ENCODE measurements around the gene NLRP13. TPM values are rescaled to one million over a fixed set of nuclear protein-coding genes. Genes with fewer than 3 reads are reported as not detected.

The NLRP13 gene
- total and polyA plus RNA-seq, 2 of the 4 experiments (the other 2 are of a cell fraction) = not detected

- no peaks in the 10 kb centered on the region for H3K9me1 ChIP-seq (ENCODE audit: insufficient read depth, low read length)
- no peak overlapping the region for H2BK20ac ChIP-seq (ENCODE audit: low read depth, low read length)
- intact Hi-C loops (cut with micrococcal nuclease) (no loop called here), in situ Hi-C loops (cut with MboI; ENCODE audit: low sequenced_read_pairs) (no loop called here), dilution Hi-C loops (cut with HindIII; ENCODE audit: low sequenced_read_pairs, unreplicated experiment) (no loop called here)
- no peak overlapping the region for H2AK5ac ChIP-seq (ENCODE audit: low read depth, low read length)
- no peak overlapping the region for H2AK9ac ChIP-seq (replicated peaks; ENCODE audit: low read depth, low read length, poor library complexity)
- WGBS, 2 experiments (ENCODE audit: extremely low coverage in 2 of 2, insufficient read length in 1 of 2) = no CpG with 5 or more reads among the region's 3 CpGs
- no peaks in the 10 kb centered on the region for H3K4me1 ChIP-seq (ENCODE audit: control insufficient read depth, insufficient read depth, low read length)
- H2AFZ ChIP-seq (replicated peaks; ENCODE audit: low read length, poor library complexity) = no peak overlapping the region
- H3K36me3 ChIP-seq (ENCODE audit: control insufficient read depth, insufficient read depth, low read length) = no peaks in the 10 kb centered on the region
- TF ChIP-seq CTCF (conservative IDR thresholded peaks at IDR 0.05; ENCODE audit: low read depth, low read length) (no peak), RFX5 (IDR thresholded peaks at IDR 0.05; ENCODE audit: low read depth, low read length) (no peak), ELK1 (IDR thresholded peaks at IDR 0.05; ENCODE audit: borderline replicate concordance, low read depth, low read length) (no peak), NFE2L2 (IDR thresholded peaks at IDR 0.05; ENCODE audit: low read depth, low read length) (no peak), MAFK (IDR thresholded peaks at IDR 0.05; ENCODE audit: low read depth, low read length) (no peak), SMC3 (IDR thresholded peaks at IDR 0.05; ENCODE audit: low read depth, low read length) (no peak), MXI1 (IDR thresholded peaks at IDR 0.05; ENCODE audit: borderline replicate concordance, low read depth, low read length) (no peak), USF2 (IDR thresholded peaks at IDR 0.05; ENCODE audit: low read depth, low read length) (no peak)
- H3K14ac ChIP-seq (replicated peaks; ENCODE audit: low read depth, low read length) = no peak overlapping the region
- no peak for ATAC-seq (ENCODE audit: low read depth)
- H3K9me3 ChIP-seq (ENCODE audit: control insufficient read depth, insufficient read depth, low read length) = peaks cover 40% of the 10 kb centered on the region
- no peak overlapping the region for H3K27ac ChIP-seq (ENCODE audit: insufficient read depth, low read length)
- ChIA-PET CTCF (no interaction called here), POLR2A (ENCODE audit: unreplicated experiment) (no interaction called here)
- H4K20me1 ChIP-seq (ENCODE audit: insufficient read depth, low read length) = no peaks in the 10 kb centered on the region
- H3K56ac ChIP-seq (ENCODE audit: extremely low read depth, insufficient read depth, low read length) = no peak overlapping the region
- no peak overlapping the region for H4K5ac ChIP-seq (ENCODE audit: low read depth, low read length)
- no peak overlapping the region for H3K4me2 ChIP-seq (ENCODE audit: low read depth, low read length)
- BruUV-seq (replicated peaks) = no TSS peak
- H3K27me3 ChIP-seq (ENCODE audit: control insufficient read depth, insufficient read depth, low read length) = no peaks in the 10 kb centered on the region
- no peak overlapping the region for H4K91ac ChIP-seq (ENCODE audit: insufficient read depth, low read depth, low read length)
- no peak overlapping the region for H2BK5ac ChIP-seq (ENCODE audit: low read depth, low read length, poor library complexity, severe bottlenecking)
- no peak overlapping the region for H3K18ac ChIP-seq (ENCODE audit: low read depth, low read length)
- no peak overlapping the region for H3K23ac ChIP-seq (ENCODE audit: low read depth, low read length)
- no peak overlapping the region for H4K8ac ChIP-seq (ENCODE audit: low read depth in 2 of 2, low read length in 2 of 2)
- no peak for DNase-seq
- no peak overlapping the region for H3K4me3 ChIP-seq (ENCODE audit: insufficient read depth, low read depth, low read length)
- no peak overlapping the region for H2BK15ac ChIP-seq (ENCODE audit: low read depth, low read length)
- H3K79me1 ChIP-seq (ENCODE audit: low read depth in 1 of 2, low read length in 2 of 2) = no peaks in the 10 kb centered on the region
- no peak overlapping the region for H2BK120ac ChIP-seq (ENCODE audit: low read depth, low read length)
- H3K9ac ChIP-seq (ENCODE audit: low read depth, low read length) = no peak overlapping the region
- no peak overlapping the region for H3K4ac ChIP-seq (ENCODE audit: low read depth, low read length)
Measured at GRCh38 chr19:55907746-55908145, 24.4 kb downstream of the NLRP13 start.
